IPS-18c (cell line): ENCODE results near the gene UHRF1.
"Not testable (repeated sequence)": the region's sequence is repeated elsewhere in the genome, so short reads cannot be mapped to it uniquely, and the experiment has no call there.

ENCODE experiments used
- H3K4me3 ChIP-seq: 2 replicates; pipeline ENCODE4 v1.7.0; 2013; ENCODE audit warnings: low read depth, mild to moderate bottlenecking, low read length, moderate library complexity; ENCODE audit not compliant: insufficient read depth
- H3K9me3 ChIP-seq: one replicate; pipeline ENCODE4 v1.6.1; 2013; ENCODE audit warnings: mild to moderate bottlenecking, low read length, moderate library complexity; ENCODE audit not compliant: control insufficient read depth, insufficient read depth

UHRF1 gene

GRCh38 chr19:4889034-4889815, 20.1 kb upstream of the UHRF1 start:
- Histone ChIP-seq H3K9me3 (no peaks in the 10 kb centered on the region), H3K4me3 (no peak overlapping the region)

DNA sequence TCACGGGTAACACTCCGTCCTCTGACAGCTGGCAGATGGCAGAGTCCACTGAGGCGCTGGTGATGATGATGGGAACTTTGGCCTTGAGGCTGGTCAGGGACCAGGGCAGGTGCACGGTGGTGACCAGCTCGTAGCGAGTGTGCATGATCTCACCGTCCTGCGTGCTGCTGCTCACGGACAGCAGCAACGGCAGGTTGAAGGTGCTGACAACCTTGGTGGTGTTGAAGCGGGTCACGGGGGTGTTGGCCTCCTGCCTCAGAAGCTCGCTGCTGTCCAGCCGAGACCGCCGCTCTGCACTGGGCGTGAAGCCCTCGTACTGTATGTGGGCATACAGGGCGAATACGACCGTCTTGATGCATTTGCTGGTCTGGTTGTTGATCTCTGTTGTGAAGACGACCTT, 18.2 kb upstream of the UHRF1 start:
- Histone ChIP-seq H3K4me3 (no peak overlapping the region), H3K9me3 (no peaks in the 10 kb centered on the region)

- H3K4me3 ChIP-seq, H3K9me3 ChIP-seq: not testable (repeated sequence)
Measured at GRCh38 chr19:4892962-4893361, 16.3 kb upstream of the UHRF1 start.

DNA sequence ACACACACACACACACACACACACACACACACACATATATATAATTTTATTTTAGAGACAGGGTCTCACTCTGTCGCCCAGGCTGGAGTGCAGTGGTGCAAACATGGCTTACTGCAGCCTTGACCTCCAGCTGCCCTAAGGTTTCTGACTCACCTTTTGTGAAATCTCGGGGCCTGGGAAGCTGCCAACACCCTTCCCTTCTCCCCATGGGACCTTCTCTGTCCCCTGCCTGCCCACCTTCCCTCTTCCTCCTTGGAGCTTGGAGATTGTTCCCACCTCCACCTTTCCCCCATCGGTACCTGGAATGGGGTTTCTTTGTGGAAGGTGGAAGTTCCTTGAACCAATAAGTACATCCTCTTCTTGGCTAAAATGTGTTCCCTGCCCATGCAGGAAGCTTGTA, 12.9 kb upstream of the UHRF1 start:
- Histone ChIP-seq H3K4me3 (no peak overlapping the region), H3K9me3 (no peaks in the 10 kb centered on the region)

GRCh38 chr19:4897146-4897545, 12.2 kb upstream of the UHRF1 start:
- H3K4me3 ChIP-seq: no peak overlapping the region
- H3K9me3 ChIP-seq: no peaks in the 10 kb centered on the region

DNA sequence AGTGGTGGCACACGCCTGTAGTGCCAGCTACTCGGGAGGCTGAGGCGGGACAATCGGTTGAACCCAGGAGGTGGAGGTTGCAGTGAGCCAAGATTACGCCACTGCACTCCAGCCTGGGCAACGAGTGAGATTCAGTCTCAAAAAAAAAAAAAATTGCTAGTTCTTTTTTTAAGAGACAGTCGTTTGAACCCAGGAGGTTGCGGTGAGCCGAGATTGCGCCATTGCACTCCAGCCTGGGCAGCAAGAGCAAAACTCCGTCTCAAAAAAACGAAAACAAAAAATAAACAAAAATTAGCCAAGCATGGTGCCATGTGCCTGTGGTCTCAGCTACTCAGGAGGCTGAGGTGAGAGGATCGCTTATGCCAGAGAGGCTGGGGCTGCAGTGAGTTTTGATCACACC, 8.4 kb upstream of the UHRF1 start:
- H3K4me3 ChIP-seq, H3K9me3 ChIP-seq: not testable (repeated sequence)

GRCh38 chr19:4902796-4903195, 6.5 kb upstream of the UHRF1 start, which contains the start of gene ARRDC5:
Gene ARRDC5 (minus strand): TSS chr19:4902896. CDS start chr19:4902825, 71 bp downstream.
- Histone ChIP-seq H3K4me3 (no peak within 1 kb of the TSS), H3K9me3 (peaks cover 4% of the 10 kb centered on the region)

GRCh38 chr19:4904481-4904880, 4.8 kb upstream of the UHRF1 start:
- H3K9me3 ChIP-seq: peaks cover 4% of the 10 kb centered on the region
- no peak overlapping the region for H3K4me3 ChIP-seq

DNA sequence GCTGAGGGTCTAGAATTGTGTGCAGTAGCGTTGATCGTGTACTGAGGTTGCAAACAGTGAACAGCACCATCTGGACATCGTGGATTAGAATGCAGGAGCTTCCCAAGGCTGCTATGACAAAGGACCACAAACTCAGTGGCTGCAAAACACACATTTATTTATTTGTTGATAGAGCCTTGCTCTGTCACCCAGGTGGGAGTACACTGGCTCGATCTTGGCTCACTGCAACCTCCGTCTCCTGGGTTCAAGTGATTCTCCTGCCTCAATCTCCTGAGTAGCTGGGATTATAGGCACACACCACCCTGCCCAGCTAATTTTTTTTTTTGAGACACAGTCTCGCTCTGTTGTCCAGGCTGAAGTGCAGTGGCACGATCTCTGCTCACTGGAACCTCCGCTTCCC, 2.3 kb upstream of the UHRF1 start:
- peaks cover 4% of the 10 kb centered on the region for H3K9me3 ChIP-seq

GRCh38 chr19:4908360-4908759, 941 bp upstream of the UHRF1 start:
- Histone ChIP-seq H3K9me3 (peaks cover 2% of the 10 kb centered on the region), H3K4me3 (no peak overlapping the region)

More for the DNA sequence above, 2.3 kb upstream of the UHRF1 start:
- H3K4me3 ChIP-seq: no peak overlapping the region

- peaks cover 2% of the 10 kb centered on the region for H3K9me3 ChIP-seq
- H3K4me3 ChIP-seq: peak overlapping the region; percentile 80; the same call in 1 of the 2 replicates
Measured at GRCh38 chr19:4908781-4909155, 533 bp upstream of the UHRF1 start.

- Histone ChIP-seq H3K9me3 (peaks cover 2% of the 10 kb centered on the region), H3K4me3 (peak overlapping the region; percentile 80)
Measured at GRCh38 chr19:4909897-4910593, 744 bp downstream of the UHRF1 start.

GRCh38 chr19:4910594-4911281, 1.4 kb downstream of the UHRF1 start:
- Histone ChIP-seq H3K4me3 (peak overlapping the region; percentile 80), H3K9me3 (peaks cover 2% of the 10 kb centered on the region)

DNA sequence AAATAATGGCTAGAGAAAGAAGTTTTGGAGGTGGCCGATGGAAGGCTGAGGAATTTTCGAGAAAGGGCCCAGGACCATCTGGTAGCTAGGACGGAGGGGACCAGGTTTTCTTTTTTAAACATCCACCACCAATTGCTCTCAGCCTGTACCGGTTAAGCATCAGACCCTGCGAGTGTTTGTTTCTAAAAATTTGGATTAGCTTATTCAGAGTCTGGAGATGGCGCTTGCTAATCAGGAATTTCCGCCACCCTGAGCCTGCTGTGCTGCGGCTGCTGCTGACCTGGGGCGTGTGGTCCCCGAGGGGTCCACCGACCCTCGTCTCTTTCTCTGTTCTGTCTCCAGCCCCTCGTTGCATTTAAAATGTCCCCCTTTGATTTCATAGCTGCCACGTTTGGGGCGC, 2.0 kb downstream of the UHRF1 start:
- H3K9me3 ChIP-seq: peaks cover 2% of the 10 kb centered on the region
- no peak overlapping the region for H3K4me3 ChIP-seq

GRCh38 chr19:4911786-4912672, 2.7 kb downstream of the UHRF1 start:
- Histone ChIP-seq H3K4me3 (no peak overlapping the region), H3K9me3 (peaks cover 2% of the 10 kb centered on the region)

DNA sequence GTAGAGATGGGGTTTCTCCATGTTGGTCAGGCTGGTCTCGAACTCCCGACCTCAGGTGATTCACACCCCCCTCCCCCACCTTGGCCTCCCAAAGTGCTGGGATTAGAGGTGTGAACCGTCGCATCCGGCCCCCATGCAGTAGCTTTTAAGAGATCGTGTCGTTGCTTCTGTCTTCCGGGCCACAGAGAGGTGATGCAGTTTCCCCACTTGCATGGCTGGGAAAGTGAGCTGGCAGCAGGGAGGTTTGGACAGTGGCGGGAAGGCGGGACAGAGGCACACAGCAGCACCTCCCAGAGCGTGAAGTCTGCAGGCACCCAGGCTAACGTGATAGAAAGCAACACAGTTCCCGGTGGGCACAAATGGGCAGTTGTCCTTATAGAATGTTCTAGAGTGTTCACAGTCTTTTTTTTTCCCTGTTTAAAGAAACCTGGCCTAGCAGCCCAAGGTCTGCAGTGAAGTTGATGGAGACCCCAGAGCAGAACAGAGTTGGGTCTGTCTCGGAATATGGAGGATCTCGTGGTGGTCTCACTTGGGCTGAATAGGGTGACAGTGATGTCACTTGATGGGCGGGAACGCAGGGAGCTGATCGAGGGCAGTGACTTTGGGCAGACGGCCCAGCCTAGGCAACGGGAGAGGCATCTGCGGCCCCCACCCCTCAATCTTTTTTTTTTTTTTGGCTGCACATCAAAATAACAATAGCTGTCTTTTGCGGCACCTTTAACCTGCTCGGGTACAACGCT, 4.9 kb downstream of the UHRF1 start:
- Histone ChIP-seq H3K9me3 (no peaks in the 10 kb centered on the region), H3K4me3 (no peak overlapping the region)
